AG08396 (cell line): Measurements from ENCODE around the gene ACTR2.
A peak's percentile ranks its signal among the peaks of the same experiment; 100 is the strongest.
"Not testable (repeated sequence)": the region's sequence is repeated elsewhere in the genome, so short reads cannot be mapped to it uniquely, and the experiment has no call there.

Source experiments
- DNase-seq: peaks from one replicate; pipeline ENCODE4 v3.0.0; 2012; ENCODE audit warnings: low spot score, mixed read lengths

ACTR2 gene

DNA sequence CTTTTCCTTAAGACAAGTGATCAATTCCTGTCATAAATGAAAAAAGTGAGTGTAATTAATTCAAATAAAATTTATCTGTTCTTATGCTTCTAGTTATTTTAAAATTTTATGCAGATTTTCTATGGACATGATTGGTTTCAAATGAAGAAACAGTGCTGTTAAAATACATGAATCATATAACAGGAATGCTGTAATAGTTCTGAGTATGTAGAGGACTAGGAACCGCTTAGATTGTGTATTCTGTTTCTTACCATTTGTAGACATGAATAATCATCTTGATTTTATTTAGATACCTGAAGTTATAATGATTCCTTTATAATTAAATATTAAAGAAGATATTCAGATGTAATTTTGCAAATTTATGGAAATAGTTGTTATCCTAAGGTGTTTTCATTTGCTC is 3.5 kb downstream of the ACTR2 start:
- peak; percentile 21 for DNase-seq

- peak; percentile 13 for DNase-seq
These were observed 4.4 kb downstream of the ACTR2 start for GRCh38 chr2:65231892-65232477.

DNA sequence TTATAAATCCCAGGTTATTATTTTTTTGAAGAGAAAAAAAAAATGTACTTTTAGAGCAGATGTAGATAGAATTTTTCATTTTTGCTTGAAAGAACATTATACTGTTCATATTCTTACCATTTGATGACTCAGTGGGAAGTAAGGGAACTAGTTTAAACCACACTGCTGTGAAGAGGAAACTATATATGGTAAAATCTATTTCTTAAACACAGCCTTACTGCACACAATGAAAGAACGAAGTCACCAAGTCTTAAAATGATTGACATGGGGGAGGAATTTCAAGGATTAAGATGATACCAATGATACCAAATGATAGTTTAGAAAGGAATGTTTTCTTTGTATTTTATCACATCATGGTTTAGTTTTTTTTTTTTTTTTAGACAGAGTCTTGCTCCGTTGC is 5.0 kb downstream of the ACTR2 start:
- peak; percentile 36 for DNase-seq

DNA sequence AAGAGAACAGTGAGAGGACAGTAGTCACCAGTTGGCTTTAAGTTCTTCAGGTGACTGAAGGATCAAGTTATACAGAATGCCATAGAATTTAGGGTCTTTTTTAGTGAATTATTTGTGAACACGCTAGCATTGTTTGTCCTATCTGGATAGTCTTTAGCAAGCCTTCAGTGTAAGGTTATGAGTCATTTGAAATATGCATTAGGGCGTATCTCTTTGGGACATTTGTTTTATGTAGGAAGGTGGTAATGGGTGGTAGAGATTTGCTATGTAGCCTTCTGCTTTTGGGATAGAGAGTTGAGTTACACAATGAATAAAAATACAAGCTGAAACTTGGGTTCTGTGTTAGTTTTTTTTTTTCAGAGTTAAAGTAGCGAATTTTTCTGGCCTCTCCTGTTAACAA is 13.0 kb downstream of the ACTR2 start:
- no peak for DNase-seq

GRCh38 chr2:65244452-65244851 is 16.8 kb downstream of the ACTR2 start:
- DNase-seq: not testable (repeated sequence)

GRCh38 chr2:65252640-65253039 is 25.0 kb downstream of the ACTR2 start:
- DNase-seq: no peak

GRCh38 chr2:65255356-65255755 is 27.7 kb downstream of the ACTR2 start:
- no peak for DNase-seq

DNA sequence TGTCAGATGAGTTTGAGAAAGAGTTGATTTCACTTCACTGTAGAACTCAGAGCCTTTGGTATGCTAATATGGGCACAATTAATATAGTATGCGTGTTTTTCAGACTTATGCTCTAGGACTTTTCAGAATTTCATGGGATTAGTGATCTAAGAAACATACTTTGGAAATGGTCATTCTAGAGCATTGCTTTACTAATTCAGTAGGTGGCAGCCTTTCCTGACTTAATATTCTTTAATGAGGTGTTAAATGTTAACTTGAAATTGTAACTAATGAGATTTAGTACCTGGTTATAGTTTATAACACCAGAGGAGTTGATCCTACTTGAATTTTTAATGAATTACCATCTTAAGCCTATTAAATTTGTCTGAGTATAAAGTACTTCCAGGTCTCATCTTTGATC is 28.4 kb downstream of the ACTR2 start:
- DNase-seq: no peak

DNA sequence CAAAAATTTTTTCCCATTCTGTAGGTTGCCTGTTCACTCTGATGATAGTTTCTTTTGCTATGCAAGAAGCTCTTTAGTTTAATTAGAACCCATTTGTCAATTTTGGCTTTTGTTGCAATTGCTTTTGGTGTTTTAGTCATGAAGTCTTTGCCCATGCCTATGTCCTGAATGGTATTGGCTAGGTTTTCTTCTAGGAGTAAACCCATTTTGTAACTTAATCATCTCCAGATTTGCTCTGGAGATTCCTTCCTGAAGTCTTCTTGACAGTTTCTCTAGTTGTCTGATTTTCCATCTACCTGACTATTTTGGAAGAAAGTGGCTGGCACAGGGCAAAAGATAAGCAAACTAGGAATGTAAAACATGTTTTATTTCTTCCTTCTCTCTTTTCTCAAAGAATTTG is 30.2 kb downstream of the ACTR2 start:
- not testable (repeated sequence) for DNase-seq

DNA sequence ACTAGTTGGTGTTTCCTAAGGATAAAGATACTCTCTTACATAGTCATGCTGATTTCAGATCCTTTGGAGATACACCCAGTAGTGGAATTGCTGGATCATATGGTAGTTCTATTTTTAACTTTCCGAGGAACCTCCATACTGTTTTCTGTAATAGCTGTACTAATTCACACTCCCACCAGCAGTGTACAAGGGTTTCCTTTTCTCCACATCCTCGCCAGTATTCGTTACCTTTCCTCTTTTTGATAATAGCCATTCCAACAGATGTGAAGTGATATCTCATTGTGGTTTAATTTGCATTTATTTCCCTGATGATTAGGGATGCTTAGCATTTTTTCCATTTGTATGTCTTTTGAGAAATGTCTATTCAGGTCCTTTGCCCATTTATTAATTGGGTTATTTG is 34.0 kb downstream of the ACTR2 start:
- DNase-seq: no peak

- DNase-seq: no peak
These were observed 35.6 kb downstream of the ACTR2 start for GRCh38 chr2:65263262-65263661.

DNA sequence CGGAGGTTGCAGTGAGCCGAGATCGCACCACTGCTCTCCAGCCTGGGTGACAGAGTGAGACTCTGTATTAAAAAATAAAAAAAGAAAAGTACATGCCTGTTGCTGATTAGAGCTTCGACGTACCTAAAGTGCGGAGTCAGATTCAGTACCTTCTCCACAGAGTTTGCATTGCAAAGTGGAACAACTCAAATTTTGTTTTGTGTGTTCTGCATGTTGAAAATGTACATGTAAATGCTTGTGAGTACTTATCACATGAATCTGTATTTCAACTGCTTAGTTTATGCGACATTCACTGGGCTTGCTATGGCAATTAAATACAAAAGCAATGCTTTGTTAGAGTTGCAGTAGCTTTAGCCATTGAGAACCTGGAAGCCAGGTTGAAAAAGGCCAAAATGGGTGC is 36.4 kb downstream of the ACTR2 start:
- no peak for DNase-seq

- DNase-seq: peak; percentile 28
These were observed 37.4 kb downstream of the ACTR2 start for GRCh38 chr2:65264821-65265670.

- DNase-seq: no peak
These were observed 38.0 kb downstream of the ACTR2 start for GRCh38 chr2:65265671-65266045.

- DNase-seq: no peak
These were observed 39.4 kb downstream of the ACTR2 start for GRCh38 chr2:65267008-65267407.

DNA sequence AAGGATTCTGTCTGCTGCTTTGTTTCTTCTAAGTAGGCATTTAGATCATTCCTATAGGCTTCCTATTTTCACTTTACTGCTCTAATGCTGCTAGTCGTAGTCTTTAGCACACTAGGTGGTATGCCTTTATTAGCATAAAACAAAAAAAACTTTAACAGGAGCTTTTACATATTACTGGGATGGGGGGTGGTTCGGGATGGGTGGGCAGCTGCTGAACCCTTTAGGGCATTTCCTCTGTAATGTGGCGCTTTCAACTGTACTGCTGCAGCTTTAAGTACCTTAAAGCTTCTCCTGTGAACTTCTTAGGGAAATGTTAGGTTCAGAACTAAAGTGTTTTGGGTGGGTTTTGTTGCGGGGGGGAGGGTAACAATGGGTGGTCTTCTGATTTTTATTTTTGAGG is 41.3 kb downstream of the ACTR2 start:
- DNase-seq: no peak

GRCh38 chr2:65273344-65273743 is 45.7 kb downstream of the ACTR2 start:
- no peak for DNase-seq

DNA sequence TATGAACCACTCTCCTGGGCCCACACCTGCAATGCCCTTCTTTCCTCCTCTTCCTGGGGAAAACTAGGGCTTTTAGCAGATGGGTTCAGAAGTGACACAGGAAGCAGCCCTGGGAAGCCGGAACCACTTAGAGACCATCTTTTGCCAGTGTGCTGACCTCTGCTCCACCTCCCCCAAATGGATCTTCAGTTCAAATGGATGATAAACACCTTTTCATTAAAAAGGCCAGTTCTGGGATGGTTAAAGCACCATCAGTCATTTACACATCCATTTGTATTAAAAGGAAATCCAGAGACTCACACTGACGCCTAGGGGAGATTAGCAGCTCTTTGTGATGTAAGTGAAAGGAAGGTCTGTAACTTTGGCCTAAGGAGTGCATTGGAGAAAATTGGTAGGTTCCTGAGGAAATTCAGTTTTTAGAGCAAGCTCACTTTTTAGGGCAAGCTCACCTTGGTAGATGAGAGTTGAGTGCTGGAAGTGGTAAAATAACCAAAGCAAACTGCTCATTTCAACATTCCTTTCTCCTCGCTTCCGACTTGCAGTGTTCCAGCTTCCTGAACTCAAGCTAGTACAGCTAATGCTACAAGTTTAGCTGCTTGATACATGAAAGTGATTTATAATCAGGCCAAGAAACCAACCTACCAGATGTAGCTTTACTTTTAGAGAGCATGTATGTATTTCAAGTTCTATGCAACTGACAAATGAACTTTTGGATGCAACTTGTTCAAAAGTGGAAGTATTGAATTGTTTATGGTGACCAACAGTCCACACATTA is 47.7 kb downstream of the ACTR2 start:
- DNase-seq: no peak

- DNase-seq: no peak
These were observed 49.0 kb downstream of the ACTR2 start for GRCh38 chr2:65276609-65277008.

GRCh38 chr2:65277118-65277517 is 49.5 kb downstream of the ACTR2 start:
- DNase-seq: no peak

GRCh38 chr2:65277791-65278483 is 50.3 kb downstream of the ACTR2 start:
- no peak for DNase-seq

DNA sequence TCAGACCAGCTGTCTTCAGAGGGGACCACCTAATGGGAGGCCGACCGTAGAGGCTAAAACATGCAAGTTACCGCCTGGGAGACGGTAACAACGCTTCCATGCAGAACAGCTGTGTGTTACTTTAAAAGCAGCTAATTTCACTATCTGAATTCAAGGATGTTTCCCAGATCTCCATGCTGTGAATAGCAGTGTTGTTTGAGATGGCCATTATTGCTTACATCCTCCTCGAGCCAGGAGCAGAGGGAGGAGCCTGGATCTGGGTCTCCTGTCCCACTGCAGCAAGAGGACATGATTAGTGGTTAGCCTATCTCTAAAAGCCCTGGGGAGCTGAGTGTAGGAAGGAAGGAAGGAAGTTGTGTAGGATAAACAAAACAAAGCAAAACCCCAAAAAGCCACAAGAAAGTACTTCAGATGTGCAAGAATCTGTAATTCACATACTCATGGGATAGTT is 50.9 kb downstream of the ACTR2 start:
- no peak for DNase-seq
